Activated CD8-positive, alpha-beta memory T cell treated with anti-CD3 and anti-CD28 coated beads for 24 hours (primary cell): Measurements from ENCODE around the gene LRRC40.
"Not testable (repeated sequence)": the region's sequence is repeated elsewhere in the genome, so short reads cannot be mapped to it uniquely, and the experiment has no call there.

Source experiments
- DNase-seq: peaks from one replicate; pipeline ENCODE4 v3.0.0-alpha.2; 2020

Gene LRRC40

DNA sequence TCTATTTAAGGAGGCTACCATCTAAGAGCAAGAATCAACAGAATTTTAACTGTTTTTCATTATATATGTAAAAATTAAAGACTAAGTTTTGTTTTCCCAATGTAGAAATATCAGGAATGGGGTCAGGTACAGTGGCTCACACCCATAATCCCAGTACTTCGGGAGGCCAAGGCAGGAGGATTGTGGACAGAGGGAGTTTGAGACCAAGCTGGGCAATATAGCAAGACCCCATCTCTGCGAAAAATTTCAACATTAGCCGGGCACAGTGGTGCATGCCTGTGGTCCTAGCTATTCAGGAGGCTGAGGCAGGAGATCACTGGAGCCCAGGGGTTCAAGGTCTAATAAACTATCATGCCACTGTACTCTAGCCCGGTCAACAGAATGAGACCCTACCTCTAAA is 5.3 kb downstream of the LRRC40 start:
- DNase-seq: no peak

DNA sequence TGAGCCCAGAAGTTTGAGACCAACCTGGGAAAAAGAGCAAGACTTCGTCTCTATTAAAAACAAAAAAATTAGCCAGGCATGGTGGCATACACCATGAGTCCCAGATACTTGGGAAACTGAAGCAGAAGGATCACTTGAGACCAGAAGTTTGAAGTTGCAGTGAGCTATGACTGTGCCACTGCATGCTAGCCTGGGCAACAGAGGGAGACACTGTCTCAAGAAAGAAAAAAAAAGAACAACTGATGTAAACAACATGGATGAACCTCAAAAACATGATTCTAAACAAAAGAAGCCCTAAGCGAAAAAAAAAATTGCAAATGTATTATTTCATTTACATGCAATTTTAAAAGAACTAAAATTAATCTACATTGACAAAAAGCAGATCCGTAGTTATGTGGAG is 9.0 kb downstream of the LRRC40 start:
- DNase-seq: no peak

DNA sequence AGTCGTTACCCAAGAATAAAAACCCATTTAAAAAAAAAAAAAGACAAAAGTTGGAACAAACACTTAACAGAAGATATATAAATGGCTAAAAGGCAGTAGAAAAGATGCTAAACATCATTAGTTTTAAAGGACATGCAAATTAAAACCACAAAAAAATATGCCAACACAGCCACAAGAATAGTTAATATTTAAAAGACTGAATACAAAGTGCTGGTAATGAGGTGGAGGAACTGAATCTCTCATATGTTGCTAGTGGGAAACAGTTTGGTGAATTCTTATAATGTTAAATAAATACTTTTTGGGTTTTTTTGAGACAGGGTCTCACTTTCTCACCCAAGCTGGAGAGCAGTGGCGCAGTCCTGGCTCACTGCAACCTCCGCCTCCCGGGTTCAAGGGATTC is 10.0 kb downstream of the LRRC40 start:
- no peak for DNase-seq

DNA sequence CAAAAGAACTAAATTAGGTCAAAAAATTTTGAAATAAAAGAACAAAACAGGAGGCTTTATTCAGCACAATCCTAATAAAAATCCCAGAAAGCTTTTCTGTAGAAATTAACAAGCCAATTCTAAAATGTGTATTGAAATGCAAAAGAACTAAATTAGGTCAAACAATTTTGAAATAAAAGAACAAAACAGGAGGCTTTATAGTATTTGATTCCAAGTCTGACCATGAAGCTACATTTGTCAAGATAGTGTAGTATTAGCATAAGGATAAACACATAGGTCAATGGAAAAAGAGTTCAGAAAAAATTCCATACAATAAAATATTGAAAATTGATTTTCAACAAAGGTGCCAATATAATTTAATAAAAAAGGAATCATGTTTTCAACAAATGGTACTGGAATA is 10.8 kb downstream of the LRRC40 start:
- DNase-seq: no peak

GRCh38 chr1:70192446-70192845 is 12.9 kb downstream of the LRRC40 start:
- DNase-seq: not testable (repeated sequence)

GRCh38 chr1:70190180-70190579 is 15.2 kb downstream of the LRRC40 start:
- no peak for DNase-seq

GRCh38 chr1:70188522-70188921 is 16.9 kb downstream of the LRRC40 start:
- DNase-seq: no peak

GRCh38 chr1:70185181-70185580 is 20.2 kb downstream of the LRRC40 start:
- not testable (repeated sequence) for DNase-seq

GRCh38 chr1:70171512-70171911 is 33.9 kb downstream of the LRRC40 start:
- DNase-seq: no peak

- no peak for DNase-seq
Observed at GRCh38 chr1:70169018-70169839, 36.1 kb downstream of the LRRC40 start.

- no peak for DNase-seq
Observed at GRCh38 chr1:70168283-70168682, 37.1 kb downstream of the LRRC40 start.

DNA sequence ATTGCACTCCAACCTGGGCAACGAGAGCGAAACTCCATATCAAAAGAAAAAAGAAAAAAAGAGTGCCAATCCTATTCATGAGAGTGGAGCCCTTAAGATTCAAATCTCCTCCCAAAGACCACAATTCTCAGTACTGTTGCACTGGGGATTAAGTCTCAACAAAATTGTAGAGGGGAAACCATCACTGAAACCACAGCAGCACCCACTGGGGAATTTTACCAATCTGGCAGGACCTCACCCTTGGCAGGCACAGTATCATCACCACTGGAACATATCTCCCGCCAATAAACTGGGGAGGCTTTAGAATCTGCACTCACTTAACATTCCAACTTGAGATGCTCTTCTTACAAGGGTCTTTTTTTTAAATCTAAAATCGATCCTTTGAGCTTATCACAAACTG is 41.0 kb downstream of the LRRC40 start:
- DNase-seq: no peak

DNA sequence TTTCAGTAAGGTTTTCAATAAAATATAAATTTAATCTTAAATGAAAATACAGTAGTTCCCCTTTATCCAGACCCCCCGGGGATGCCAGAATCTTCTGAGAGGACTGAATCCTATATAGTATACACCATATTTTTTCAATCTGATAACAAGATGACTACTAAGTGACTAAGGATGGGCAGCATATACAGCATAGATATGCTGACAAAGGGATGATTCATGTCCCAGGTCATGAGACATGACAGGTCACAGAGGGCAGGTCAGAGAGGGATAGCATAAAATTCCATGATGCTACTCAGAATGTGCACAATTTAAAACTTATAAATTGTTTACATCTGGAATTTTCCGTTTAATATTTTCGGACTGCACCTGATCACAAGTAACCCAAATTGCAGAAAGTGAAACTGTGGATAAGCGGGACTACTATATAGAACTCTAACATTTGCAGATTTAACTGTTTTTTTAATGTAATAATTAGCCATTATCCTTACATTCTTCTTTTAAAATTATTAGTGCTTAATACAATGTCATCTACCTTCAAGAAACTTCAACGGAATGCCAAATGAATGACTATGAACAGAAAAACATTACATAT is 48.8 kb downstream of the LRRC40 start:
- no peak for DNase-seq

GRCh38 chr1:70153739-70154138 is 51.6 kb downstream of the LRRC40 start:
- no peak for DNase-seq

GRCh38 chr1:70150444-70150843 is 54.9 kb downstream of the LRRC40 start:
- DNase-seq: no peak

DNA sequence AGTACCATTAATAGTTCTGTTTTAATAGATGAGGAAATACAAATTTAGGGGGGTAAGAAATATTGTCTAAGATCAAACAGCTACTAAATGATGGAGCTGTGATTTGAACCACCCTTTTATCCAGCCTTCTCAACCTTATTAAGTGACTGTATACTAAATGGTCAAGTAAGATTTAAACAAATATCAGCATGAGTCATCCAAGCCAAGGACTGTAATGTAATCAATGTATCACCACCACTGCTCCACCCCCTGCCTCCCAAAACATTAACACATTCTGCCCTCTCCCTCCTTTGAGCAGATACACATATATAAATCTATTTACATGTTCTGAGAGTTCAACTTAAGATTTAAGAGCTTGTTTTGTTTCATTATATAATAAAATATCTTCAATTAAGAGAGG is 58.9 kb downstream of the LRRC40 start:
- no peak for DNase-seq

DNA sequence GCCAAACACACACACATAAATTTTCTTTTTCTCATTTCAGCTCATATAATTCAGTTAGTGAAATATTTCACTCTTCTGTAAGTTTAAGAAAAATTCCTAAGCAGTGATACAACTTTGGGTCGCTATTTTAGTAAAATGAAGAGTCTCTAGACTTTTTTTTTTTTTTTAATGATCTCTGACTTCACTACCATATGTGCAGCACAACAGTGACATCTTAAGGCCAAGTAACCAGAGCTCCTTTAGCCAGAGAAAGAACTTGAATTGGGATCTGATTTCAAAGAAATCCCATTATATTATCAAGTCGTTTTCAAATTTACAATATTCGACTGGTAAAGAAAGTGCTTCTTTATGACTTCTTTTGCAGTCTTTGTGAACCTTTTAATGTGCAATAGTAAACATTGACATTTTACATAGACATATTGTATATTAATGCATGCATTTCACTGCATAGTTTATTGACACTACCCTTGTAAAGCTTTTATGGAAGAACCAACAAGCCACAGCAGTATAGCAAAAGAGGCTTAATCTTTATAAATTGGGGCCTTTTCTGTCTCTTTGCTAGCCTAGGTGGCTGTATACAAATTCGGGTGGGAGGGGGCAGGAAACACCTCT is 62.2 kb downstream of the LRRC40 start:
- no peak for DNase-seq

- no peak for DNase-seq
Observed at GRCh38 chr1:70142075-70142474, 63.3 kb downstream of the LRRC40 start.

GRCh38 chr1:70140894-70141293 is 64.5 kb downstream of the LRRC40 start:
- no peak for DNase-seq

DNA sequence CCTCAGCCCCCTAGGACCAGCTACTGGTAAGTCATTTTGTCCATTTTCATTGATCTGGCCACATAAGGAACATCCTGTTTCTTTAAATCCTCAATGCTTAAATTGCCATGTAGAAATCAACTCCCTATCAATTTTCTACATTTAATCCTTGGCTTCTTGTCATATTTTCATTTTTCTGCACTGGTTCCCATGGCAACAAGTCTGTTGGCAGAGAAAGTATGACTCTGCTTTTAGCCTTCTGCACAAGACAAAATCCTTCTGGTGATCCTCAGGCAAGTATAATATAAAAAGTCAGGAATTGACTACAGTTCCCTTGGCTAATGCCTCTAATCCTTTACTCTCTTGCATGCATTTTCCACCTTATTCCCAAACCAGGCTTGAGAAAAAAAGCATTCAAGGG is 65.0 kb downstream of the LRRC40 start:
- no peak for DNase-seq

DNA sequence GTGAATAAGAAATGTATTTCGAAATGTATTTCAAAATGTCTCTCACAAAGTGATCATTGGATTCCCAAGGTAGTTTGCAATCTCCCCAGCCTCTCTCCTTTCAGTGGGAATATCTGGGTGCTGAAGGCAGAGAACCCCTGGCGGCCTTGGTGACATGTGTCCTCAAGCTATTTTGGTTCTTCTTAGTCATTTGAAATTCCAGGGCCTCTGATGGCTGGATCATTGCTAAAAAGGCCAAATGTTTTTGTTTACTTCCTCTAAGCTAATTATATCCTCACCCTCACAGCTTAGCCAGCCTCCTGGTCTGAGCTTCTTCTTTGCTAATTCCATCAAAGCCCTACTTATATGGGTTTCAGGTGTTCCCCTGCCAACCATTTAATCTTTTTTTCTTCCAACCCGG is 71.2 kb downstream of the LRRC40 start:
- no peak for DNase-seq

DNA sequence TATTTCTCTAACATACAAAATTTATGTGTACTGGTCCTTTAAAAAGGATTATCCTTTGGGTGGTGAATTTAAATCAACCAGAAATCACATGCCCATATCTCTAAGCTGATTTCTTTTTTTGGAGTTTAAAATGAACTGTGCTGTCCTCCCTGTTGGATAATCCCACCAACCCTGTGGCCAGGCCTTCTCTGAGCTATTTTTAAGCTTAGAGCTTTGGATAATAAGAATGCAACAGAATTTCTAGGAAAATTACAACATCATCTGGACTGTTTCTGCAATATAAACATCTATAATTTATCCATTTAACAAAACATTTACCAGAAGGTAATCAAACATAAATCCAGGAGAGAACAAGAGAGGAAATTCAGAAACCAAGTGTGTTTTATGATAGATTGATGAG is 88.3 kb downstream of the LRRC40 start:
- no peak for DNase-seq

- DNase-seq: no peak
Observed at GRCh38 chr1:70115315-70115714, 90.1 kb downstream of the LRRC40 start.

- DNase-seq: no peak
Observed at GRCh38 chr1:70112838-70113237, 92.5 kb downstream of the LRRC40 start.
